Testis (tissue), 2 donors: ENCODE measurements around the gene RPL41.

Source experiments
- CTCF ChIP-seq, 3 experiments: fragments of 450-650 bp in 2 of 3; fragments of 200-600 bp in 1 of 3; sonication (generic) in 1 of 3; IDR thresholded peaks; one replicate each; pipeline ENCODE4 v1.5.1; 2016 to 2019; ENCODE audit warnings: antibody characterized with exemption in 3 of 3, mild to moderate bottlenecking in 2 of 3, moderate library complexity in 1 of 3
- POLR2A ChIP-seq: fragments of 450-650 bp; IDR thresholded peaks from one replicate; pipeline ENCODE4 v1.6.1; 2017; ENCODE audit warnings: antibody characterized with exemption, mild to moderate bottlenecking, moderate library complexity

GRCh38 chr12:56097738-56098137 is 18.7 kb upstream of the RPL41 start:
- no peak for TF ChIP-seq CTCF (IDR thresholded peaks at IDR 0.05)
- no peak for TF ChIP-seq POLR2A
